CD4-positive, alpha-beta T cell treated with Interferon gamma for 1 hour (primary cell): ENCODE results near the gene EME2.

Source experiments
- DNase-seq: peaks from one replicate; pipeline ENCODE4 v3.0.0-alpha.2; 2020

The EME2 gene

GRCh38 chr16:1779741-1780676 is 7.4 kb downstream of the EME2 start:
- no peak for DNase-seq

- no peak for DNase-seq
These were observed 8.1 kb downstream of the EME2 start for GRCh38 chr16:1780677-1781072.

GRCh38 chr16:1781254-1781653 is 8.6 kb downstream of the EME2 start:
- no peak for DNase-seq

GRCh38 chr16:1781758-1782407 is 9.3 kb downstream of the EME2 start:
- no peak for DNase-seq

GRCh38 chr16:1782408-1783264 is 10.0 kb downstream of the EME2 start, which contains the start of the genes NUBP2 and SPSB3:
Gene NUBP2 (plus strand): TSS chr16:1782960. CDS start chr16:1783021, 61 bp downstream.
Gene SPSB3 (minus strand): TSS chr16:1782571. CDS start chr16:1781483, 1,088 bp downstream.
- peak; percentile 100 for DNase-seq

GRCh38 chr16:1784977-1785845 is 12.6 kb downstream of the EME2 start:
- DNase-seq = no peak

- no peak for DNase-seq
These were observed 13.2 kb downstream of the EME2 start for GRCh38 chr16:1785846-1786170.

GRCh38 chr16:1786242-1787055 is 13.8 kb downstream of the EME2 start:
- no peak for DNase-seq

GRCh38 chr16:1787056-1787321 is 14.4 kb downstream of the EME2 start:
- DNase-seq = no peak

GRCh38 chr16:1787322-1788094 is 14.9 kb downstream of the EME2 start:
- no peak for DNase-seq

GRCh38 chr16:1788095-1788707 is 15.6 kb downstream of the EME2 start:
- no peak for DNase-seq

GRCh38 chr16:1788708-1789100 is 16.1 kb downstream of the EME2 start:
- DNase-seq = no peak

- DNase-seq = no peak
These were observed 17.0 kb downstream of the EME2 start for GRCh38 chr16:1789643-1790045.

- DNase-seq = no peak
These were observed 17.6 kb downstream of the EME2 start for GRCh38 chr16:1790261-1790610.

GRCh38 chr16:1790611-1791255 is 18.1 kb downstream of the EME2 start:
- no peak for DNase-seq

- DNase-seq = no peak
These were observed 18.8 kb downstream of the EME2 start for GRCh38 chr16:1791256-1791942.

GRCh38 chr16:1791943-1792812 is 19.6 kb downstream of the EME2 start:
- no peak for DNase-seq
